Panc1 (cell line): ENCODE data around the gene NFKBIZ. TPM values are rescaled to one million over a fixed set of nuclear protein-coding genes. Genes with fewer than 3 reads are reported as not detected.

ENCODE experiments used
- ATAC-seq: fragments of 200-7000 bp; cut with Tn5 transposase; 2 replicates; pipeline ENCODE4 v1.9.1; 2020; ENCODE audit warnings: mild to moderate bottlenecking, moderate library complexity
- BruUV-seq: library from RNA; stranded (reverse); fragments of 400-500 nt; replicated peaks from 2 replicates; lab custom pipeline; 2021; lab: Mats Ljungman, UMichigan
- CTCF ChIA-PET: fragments of 300-600 bp; sonication (Branson Sonifier 250); formaldehyde crosslinking; loops from one replicate; lab custom pipeline; 2022; ENCODE audit warnings: antibody characterized with exemption; lab: Charles Lee
- POLR2A ChIA-PET: fragments of 300-600 bp; sonication (Branson Sonifier 250); formaldehyde crosslinking; loops from one replicate; lab custom pipeline; 2022; ENCODE audit warnings: antibody characterized with exemption; lab: Charles Lee
- DNase-seq: peaks from one replicate; pipeline ENCODE4 v3.0.0-alpha.2; 2010; ENCODE audit warnings: low read depth, low spot score
- H3K27ac ChIP-seq: 2 replicates; pipeline ENCODE4 v1.5.1; 2011; ENCODE audit warnings: mild to moderate bottlenecking, low read length, inconsistent platforms
- H3K27me3 ChIP-seq: fragments of 200-500 bp; sonication (Bioruptor generic); 2 replicates; pipeline ENCODE4 v1.6.0; 2014; ENCODE audit warnings: low read length, inconsistent platforms; ENCODE audit not compliant: control insufficient read depth, insufficient read depth
- H3K36me3 ChIP-seq: fragments of 200-500 bp; sonication (Bioruptor generic); 2 replicates; pipeline ENCODE4 v1.5.1; 2014; ENCODE audit warnings: inconsistent platforms, mild to moderate bottlenecking, low read length, moderate library complexity; ENCODE audit not compliant: control insufficient read depth, insufficient read depth
- H3K4me1 ChIP-seq: 2 replicates; pipeline ENCODE4 v1.5.1; 2011; ENCODE audit warnings: inconsistent platforms, mild to moderate bottlenecking, low read length, moderate library complexity; ENCODE audit not compliant: control insufficient read depth, insufficient read depth
- H3K4me3 ChIP-seq, 2 experiments: 2 replicates each; pipeline ENCODE4 v1.5.1; 2011 to 2012; ENCODE audit warnings: low read depth in 2 of 2, low read length in 2 of 2, mild to moderate bottlenecking in 2 of 2, inconsistent platforms in 1 of 2, moderate library complexity in 1 of 2
- H3K9me3 ChIP-seq: fragments of 200-500 bp; sonication (Bioruptor generic); 2 replicates; pipeline ENCODE4 v1.5.1; 2014; ENCODE audit warnings: low read depth, mild to moderate bottlenecking, inconsistent platforms, low read length, moderate library complexity; ENCODE audit not compliant: control insufficient read depth, insufficient read depth
- CTCF ChIP-seq: fragments of 450-650 bp; IDR thresholded peaks from 2 replicates; pipeline ENCODE4 v1.5.1; 2017; ENCODE audit warnings: mild to moderate bottlenecking
- POLR2AphosphoS5 ChIP-seq: IDR thresholded peaks from 2 replicates; pipeline ENCODE4 v1.6.1; 2012; ENCODE audit warnings: mild to moderate bottlenecking, low read depth, low read length, moderate library complexity
- REST ChIP-seq, 2 experiments: IDR thresholded peaks; 2 replicates each; pipeline ENCODE4 v1.6.1; 2011 to 2012; ENCODE audit warnings: low read depth in 2 of 2, control low read depth in 1 of 2, low read length in 1 of 2, mild to moderate bottlenecking in 1 of 2, moderate library complexity in 1 of 2; ENCODE audit not compliant: insufficient read depth in 1 of 2
- SIN3A ChIP-seq: IDR thresholded peaks from 2 replicates; pipeline ENCODE4 v1.6.1; 2012; ENCODE audit warnings: low read depth, mild to moderate bottlenecking, low read length, moderate library complexity, borderline replicate concordance; ENCODE audit not compliant: insufficient read depth
- TCF7L2 ChIP-seq: IDR thresholded peaks from 2 replicates; pipeline ENCODE4 v1.6.1; 2011; ENCODE audit warnings: mild to moderate bottlenecking, low read depth, low read length, inconsistent platforms
- in situ Hi-C: cut with HindIII; loops from 2 replicates; pipeline ENCODE4 v1.10.0; 2016; ENCODE audit warnings: low sequenced_read_pairs, low pct_unique_long_range_greater_than_20kb
- intact Hi-C: fragments of 100-400 bp; cut with micrococcal nuclease; formaldehyde crosslinking; loops from one replicate; pipeline ENCODE4 v1.10.0; 2022; ENCODE audit not compliant: unreplicated experiment
- total RNA-seq: library from RNA; stranded (reverse); gene quantifications from one replicate; pipeline ENCODE4 v1.2.1, GENCODE V29; 2021; ENCODE audit not compliant: unreplicated experiment

NFKBIZ gene
- total RNA-seq, 1 experiment from 2014 or later: 17.4 TPM

- Histone ChIP-seq H3K9me3 (no peaks in the 10 kb centered on the region), H3K4me3 (no peak overlapping the region), H3K4me1 (peaks cover 8% of the 10 kb centered on the region; the same call in 1 of the 2 replicates), H3K36me3 (no peaks in the 10 kb centered on the region), H3K27me3 (no peaks in the 10 kb centered on the region), H3K27ac (no peak overlapping the region)
- DNase-seq: no peak
- TF ChIP-seq TCF7L2 (no peak), REST (IDR thresholded peaks at IDR 0.05; ENCODE audit: insufficient read depth in 1 of 2, low read depth in 2 of 2, low read length in 1 of 2) (no peak), SIN3A (no peak), CTCF (no peak), POLR2AphosphoS5 (no peak)
- ChIA-PET CTCF (no interaction called here), POLR2A (no interaction called here)
- intact Hi-C loops (no loop called here), in situ Hi-C loops (no loop called here)
- ATAC-seq: no peak
- no TSS peak for BruUV-seq
Measured at GRCh38 chr3:101867996-101868395, 18.7 kb downstream of the NFKBIZ start.

GRCh38 chr3:101868534-101869464, 19.5 kb downstream of the NFKBIZ start:
- Histone ChIP-seq H3K9me3 (no peaks in the 10 kb centered on the region), H3K27ac (no peak overlapping the region), H3K4me3 (no peak overlapping the region), H3K27me3 (no peaks in the 10 kb centered on the region), H3K4me1 (peaks cover 8% of the 10 kb centered on the region; the same call in 1 of the 2 replicates), H3K36me3 (no peaks in the 10 kb centered on the region)
- in situ Hi-C loops: no loop called here
- ATAC-seq (peak; percentile 53; the same call in 1 of the 2 replicates), DNase-seq (no peak)
- ChIA-PET CTCF (no interaction called here), POLR2A (interaction anchor here (0.6 to 0.7 kb wide), 2 partner anchors 39 to 227 kb away, joined by 3 to 4 read pairs; no protein-coding TSS in a partner anchor)
- intact Hi-C loops: no loop called here
- TF ChIP-seq CTCF: no peak
- 0 out of 2 replicates have a peak, but pooled peaks have one; percentile 28 for TF ChIP-seq TCF7L2
- BruUV-seq: no TSS peak
